PC-9 (cell line): ENCODE measurements around the gene ELAVL1.
"Not testable (repeated sequence)": the region's sequence is repeated elsewhere in the genome, so short reads cannot be mapped to it uniquely, and the experiment has no call there.

Experiments used
- EZH2 ChIP-seq: fragments of 200-600 bp; sonication (generic); IDR thresholded peaks from 2 replicates; pipeline ENCODE4 v1.8.0; 2017; ENCODE audit warnings: antibody characterized with exemption, low read depth
- TF ChIP-seq, protein P1 (sequence below): fragments of 200-600 bp; sonication (generic); conservative IDR thresholded peaks from 2 replicates; pipeline ENCODE4 v1.6.1; 2017; ENCODE audit warnings: mixed run types, antibody characterized with exemption, mild to moderate bottlenecking, moderate library complexity

DNA sequence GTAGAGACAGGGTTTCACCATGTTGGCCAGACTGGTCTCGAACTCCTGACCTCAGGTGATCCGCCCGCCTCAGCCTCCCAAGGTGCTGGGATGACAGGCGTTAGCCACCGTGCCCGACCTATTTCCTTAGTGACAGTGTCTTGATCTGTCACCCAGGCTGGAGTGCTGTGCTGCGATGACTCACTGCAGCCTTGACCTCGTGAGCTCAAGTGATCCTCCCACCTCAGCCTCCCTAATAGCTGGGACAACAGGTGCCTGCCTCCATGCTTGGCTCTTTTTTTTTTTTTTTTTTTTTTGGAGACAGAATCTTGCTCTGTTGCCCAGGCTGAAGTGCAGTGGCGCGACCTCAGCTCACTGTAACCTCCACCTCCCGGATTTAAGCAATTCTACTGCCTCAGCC is 75.4 kb downstream of the ELAVL1 start:
- TF ChIP-seq, protein P1, sequence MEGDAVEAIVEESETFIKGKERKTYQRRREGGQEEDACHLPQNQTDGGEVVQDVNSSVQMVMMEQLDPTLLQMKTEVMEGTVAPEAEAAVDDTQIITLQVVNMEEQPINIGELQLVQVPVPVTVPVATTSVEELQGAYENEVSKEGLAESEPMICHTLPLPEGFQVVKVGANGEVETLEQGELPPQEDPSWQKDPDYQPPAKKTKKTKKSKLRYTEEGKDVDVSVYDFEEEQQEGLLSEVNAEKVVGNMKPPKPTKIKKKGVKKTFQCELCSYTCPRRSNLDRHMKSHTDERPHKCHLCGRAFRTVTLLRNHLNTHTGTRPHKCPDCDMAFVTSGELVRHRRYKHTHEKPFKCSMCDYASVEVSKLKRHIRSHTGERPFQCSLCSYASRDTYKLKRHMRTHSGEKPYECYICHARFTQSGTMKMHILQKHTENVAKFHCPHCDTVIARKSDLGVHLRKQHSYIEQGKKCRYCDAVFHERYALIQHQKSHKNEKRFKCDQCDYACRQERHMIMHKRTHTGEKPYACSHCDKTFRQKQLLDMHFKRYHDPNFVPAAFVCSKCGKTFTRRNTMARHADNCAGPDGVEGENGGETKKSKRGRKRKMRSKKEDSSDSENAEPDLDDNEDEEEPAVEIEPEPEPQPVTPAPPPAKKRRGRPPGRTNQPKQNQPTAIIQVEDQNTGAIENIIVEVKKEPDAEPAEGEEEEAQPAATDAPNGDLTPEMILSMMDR, result not testable (repeated sequence)
- not testable (repeated sequence) for TF ChIP-seq EZH2
